Coronary artery (tissue), 2 donors: ENCODE measurements around the gene GRM3.
"Not testable (repeated sequence)": the region's sequence is repeated elsewhere in the genome, so short reads cannot be mapped to it uniquely, and the experiment has no call there.

Experiments used
- DNase-seq: peaks from one replicate; pipeline ENCODE4 v3.0.0-alpha.2; 2017; ENCODE audit warnings: low spot score
- H3K27ac ChIP-seq, 2 donors: fragments of 200-600 bp; sonication (generic); one replicate each; pipeline ENCODE4 v1.5.1; 2016 to 2019
- H3K4me3 ChIP-seq: fragments of 200-600 bp; sonication (generic); 2 replicates; pipeline ENCODE4 v1.5.1; 2016; ENCODE audit warnings: mild to moderate bottlenecking, moderate library complexity
- TF ChIP-seq, protein P1 (sequence below): fragments of 200-600 bp; sonication (generic); IDR thresholded peaks from one replicate; pipeline ENCODE4 v1.5.1; 2019; ENCODE audit warnings: antibody characterized with exemption

The GRM3 gene

DNA sequence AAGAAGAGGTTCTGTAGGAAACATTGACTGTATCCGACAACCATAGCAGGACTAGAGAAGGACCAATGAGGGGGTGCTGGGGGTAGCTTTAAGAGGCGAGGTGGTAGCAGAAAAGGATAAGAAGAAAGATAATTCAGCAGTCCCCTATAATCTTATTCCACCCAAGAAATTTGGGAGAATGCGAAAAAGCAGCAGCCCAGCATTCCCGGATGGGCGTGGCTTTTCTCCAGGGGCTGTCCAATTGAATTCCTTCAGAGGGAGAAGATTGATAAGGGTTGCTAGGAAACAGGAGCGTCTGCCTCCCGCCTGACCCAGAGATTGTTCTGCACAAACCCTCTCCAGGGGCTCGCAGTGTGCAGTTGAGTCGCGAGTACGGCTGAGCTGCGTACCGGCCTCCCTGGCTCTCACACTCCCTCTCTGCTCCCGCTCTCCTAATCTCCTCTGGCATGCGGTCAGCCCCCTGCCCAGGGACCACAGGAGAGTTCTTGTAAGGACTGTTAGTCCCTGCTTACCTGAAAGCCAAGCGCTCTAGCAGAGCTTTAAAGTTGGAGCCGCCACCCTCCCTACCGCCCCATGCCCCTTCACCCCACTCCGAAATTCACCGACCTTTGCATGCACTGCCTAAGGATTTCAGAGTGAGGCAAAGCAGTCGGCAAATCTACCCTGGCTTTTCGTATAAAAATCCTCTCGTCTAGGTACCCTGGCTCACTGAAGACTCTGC lies at the start of gene GRM3:
TSS of gene GRM3 (plus strand) at position 349 of the 721 bp plus-strand sequence. CDS start 121,237 bp downstream, outside the sequence.
- H3K4me3 ChIP-seq: peak within 1 kb of the TSS; percentile 55
- H3K27ac ChIP-seq: no peak within 1 kb of the TSS
- TF ChIP-seq, protein P1, sequence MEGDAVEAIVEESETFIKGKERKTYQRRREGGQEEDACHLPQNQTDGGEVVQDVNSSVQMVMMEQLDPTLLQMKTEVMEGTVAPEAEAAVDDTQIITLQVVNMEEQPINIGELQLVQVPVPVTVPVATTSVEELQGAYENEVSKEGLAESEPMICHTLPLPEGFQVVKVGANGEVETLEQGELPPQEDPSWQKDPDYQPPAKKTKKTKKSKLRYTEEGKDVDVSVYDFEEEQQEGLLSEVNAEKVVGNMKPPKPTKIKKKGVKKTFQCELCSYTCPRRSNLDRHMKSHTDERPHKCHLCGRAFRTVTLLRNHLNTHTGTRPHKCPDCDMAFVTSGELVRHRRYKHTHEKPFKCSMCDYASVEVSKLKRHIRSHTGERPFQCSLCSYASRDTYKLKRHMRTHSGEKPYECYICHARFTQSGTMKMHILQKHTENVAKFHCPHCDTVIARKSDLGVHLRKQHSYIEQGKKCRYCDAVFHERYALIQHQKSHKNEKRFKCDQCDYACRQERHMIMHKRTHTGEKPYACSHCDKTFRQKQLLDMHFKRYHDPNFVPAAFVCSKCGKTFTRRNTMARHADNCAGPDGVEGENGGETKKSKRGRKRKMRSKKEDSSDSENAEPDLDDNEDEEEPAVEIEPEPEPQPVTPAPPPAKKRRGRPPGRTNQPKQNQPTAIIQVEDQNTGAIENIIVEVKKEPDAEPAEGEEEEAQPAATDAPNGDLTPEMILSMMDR: no peak
- no peak for DNase-seq

GRCh38 chr7:86598311-86598710 lies 45.4 kb upstream of the GRM3 start:
- H3K4me3 ChIP-seq: no peak overlapping the region
- H3K27ac ChIP-seq: no peak overlapping the region
- no peak for DNase-seq
- TF ChIP-seq, protein P1: no peak

DNA sequence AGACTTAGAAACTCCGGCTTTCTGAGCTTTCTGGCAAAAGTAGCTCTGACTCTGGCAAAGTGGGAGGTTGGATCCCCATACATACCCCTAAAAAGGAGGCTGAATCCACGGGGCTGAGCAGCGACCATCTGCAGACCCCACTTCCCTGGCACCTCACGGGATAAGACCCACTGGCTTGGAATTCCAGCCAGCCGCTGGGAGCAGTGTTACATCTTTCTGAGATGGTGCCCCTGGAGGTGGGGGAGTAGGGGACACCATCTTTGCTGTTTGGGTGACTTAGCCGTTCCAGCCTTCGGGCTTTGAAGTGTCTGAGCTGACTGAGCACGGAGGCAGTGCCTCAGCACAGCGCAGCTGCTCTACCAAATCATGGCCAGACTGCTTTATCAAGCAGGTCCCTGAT lies 45.0 kb upstream of the GRM3 start:
- TF ChIP-seq, protein P1: no peak
- Histone ChIP-seq H3K27ac (no peak overlapping the region), H3K4me3 (no peak overlapping the region)
- DNase-seq: no peak

- no peak for DNase-seq
- no peak overlapping the region for H3K27ac ChIP-seq
- no peak overlapping the region for H3K4me3 ChIP-seq
- TF ChIP-seq, protein P1: no peak
Measured at GRCh38 chr7:86600506-86601290, 43.0 kb upstream of the GRM3 start.

DNA sequence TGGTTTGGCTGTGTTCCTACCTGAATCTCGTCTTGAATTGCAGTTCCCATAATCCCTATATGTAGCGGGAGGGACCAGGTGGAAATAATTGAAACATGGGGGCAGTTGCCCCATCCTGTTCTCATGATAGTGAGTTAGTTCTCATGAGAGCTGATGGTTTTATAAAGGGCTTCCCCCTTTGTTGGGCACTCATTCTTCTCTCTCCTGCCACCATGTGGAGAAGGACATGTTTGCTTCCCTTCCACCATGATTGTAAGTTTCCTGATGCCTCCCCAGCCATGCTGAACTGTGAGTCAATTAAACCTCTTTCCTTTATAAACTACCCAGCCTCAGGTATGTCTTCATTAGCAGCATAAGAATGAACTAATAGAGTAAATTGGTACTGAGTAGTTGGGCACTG lies 28.0 kb upstream of the GRM3 start:
- DNase-seq, H3K4me3 ChIP-seq, H3K27ac ChIP-seq: not testable (repeated sequence)

DNA sequence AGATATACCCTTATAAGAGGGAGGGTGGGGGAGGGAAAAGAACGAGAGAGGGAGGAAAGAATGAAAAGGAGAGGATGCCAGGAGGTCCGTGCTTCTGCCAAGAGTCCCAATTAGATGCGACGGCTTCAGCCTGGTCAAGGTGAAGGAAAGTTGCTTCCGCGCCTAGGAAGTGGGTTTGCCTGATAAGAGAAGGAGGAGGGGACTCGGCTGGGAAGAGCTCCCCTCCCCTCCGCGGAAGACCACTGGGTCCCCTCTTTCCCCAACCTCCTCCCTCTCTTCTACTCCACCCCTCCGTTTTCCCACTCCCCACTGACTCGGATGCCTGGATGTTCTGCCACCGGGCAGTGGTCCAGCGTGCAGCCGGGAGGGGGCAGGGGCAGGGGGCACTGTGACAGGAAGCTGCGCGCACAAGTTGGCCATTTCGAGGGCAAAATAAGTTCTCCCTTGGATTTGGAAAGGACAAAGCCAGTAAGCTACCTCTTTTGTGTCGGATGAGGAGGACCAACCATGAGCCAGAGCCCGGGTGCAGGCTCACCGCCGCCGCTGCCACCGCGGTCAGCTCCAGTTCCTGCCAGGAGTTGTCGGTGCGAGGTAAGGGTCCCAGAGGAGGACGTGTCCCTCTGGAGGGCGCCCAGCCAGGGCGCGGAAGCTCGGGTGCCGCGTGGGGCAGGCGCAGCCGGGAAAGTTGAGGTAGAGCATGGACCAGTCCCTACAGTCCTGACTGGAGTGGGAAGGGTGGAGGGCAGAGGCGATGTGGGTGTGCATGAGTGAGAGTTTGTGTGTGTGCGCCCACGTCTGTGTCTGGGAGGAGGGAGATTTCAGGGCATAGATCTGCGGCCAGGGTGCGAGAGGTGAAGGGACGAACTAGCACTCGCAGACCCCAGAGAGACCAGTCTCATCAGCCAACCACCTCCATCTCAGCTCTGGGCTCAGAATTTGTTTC lies 844 bp downstream of the GRM3 start:
- TF ChIP-seq, protein P1: no peak
- no peak for DNase-seq
- no peak overlapping the region for H3K27ac ChIP-seq
- H3K4me3 ChIP-seq: peak overlapping the region; percentile 55

GRCh38 chr7:86645225-86645608 lies 1.5 kb downstream of the GRM3 start:
- no peak for DNase-seq
- Histone ChIP-seq H3K4me3 (peak overlapping the region; percentile 55), H3K27ac (no peak overlapping the region)
- TF ChIP-seq, protein P1: no peak
